GM10847 (cell line): ENCODE data around the gene CHRNB1.

Experiments
- POLR2A ChIP-seq: IDR thresholded peaks from 2 replicates; pipeline ENCODE4 v1.6.1; 2011; ENCODE audit not compliant: insufficient read length; ENCODE audit errors: extremely low read depth

Gene CHRNB1

DNA sequence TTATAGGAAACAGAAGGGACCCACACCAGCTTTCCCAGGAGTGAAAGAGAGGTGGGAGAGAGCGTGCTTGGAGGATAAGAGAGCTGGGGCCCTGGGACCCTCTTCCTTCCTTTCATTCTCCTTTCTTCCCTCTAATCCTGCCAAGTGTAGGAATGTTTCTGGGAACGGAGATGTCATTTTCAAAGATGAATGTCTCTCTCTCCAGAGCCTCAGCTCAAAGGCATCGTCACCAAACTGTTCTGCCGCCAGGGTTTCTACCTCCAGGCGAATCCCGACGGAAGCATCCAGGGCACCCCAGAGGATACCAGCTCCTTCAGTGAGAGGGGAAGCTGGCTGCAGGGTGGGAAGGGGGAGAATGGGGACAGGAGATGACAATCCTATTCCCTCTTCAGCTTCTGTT, 3.6 kb upstream of the CHRNB1 start:
- TF ChIP-seq POLR2A: no peak

DNA sequence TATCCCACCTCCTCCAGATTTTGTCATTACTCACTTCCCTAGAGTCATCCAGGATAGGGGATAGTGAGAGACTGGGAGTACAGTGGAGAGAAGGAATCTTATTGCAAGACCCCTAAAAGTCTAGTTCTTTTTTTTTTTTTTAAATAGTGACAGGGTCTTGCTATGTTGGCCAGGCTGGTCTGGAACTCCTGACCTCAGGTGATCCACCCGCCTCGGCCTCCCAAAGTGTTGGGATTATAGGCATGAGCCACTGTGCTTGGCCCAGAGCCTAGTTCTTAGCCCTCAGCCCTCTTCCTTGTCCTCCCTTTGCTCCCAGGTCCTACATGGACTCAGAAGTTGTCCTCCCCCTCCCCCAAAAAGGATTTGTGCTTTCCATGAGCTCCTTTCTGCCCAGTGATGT, 2.7 kb upstream of the CHRNB1 start:
- no peak for TF ChIP-seq POLR2A

DNA sequence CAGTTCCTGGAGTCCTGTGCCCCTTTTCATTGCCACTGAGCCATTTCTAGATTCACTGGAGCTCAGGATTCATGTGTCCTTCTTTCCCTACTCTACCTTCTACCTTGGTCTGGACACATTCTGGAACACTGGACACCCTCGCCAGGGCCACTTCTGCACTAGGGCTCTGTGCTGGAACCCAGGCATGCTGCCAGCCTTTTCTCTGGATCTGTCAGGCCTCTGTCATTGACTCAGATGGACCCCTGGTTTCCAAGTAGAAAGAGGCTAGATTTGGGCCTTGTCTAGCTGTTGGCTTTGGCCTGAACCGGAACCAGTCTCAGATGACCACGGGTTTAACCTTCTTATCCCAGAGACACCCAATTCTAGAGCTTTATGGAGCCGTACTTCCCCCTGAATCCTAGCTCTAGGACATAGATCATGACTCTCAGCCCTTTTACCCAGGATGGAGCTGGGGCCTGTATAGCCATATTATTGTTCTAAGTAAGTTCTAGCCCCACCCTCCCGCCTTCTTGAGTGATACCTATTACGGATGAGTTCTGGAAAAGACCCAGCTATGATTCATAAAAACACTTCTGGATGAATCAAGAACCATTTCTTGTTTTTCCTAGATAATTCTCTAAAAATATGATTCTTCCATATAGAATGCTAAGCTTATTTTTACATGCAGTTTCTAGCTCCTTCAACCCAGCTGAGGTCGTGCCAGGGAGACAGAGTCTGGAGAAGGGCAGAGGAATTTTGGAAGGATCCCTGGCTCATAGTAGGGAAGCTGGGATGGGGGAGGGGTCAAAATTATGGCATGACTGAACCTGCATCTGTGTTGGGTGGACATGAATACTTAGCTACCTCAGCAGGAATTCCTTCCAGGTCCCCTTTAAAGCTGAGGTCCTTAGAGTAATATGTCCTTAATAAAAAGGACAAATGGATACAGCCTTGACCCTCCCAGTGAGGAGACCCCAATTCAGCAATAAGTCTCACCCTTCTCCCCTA, 1.1 kb upstream of the CHRNB1 start:
- no peak for TF ChIP-seq POLR2A

DNA sequence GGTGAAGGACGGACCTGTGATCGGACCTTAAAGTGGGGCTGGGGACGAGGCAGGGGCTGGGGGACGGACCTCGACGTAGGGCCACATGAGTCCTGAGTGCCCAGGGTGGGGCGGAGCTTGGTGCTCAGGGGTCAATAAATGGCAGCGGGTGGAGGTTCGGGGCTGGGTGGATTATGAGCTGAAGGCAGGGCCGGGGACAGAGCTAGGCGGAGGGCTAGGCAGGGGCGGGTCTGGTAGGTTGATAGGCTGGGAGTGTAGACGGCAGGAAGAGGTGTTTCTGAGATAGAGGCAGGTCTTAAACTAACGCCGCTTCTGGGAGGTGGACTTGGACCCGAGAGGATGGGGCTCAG, 733 bp downstream of the CHRNB1 start:
- no peak for TF ChIP-seq POLR2A

DNA sequence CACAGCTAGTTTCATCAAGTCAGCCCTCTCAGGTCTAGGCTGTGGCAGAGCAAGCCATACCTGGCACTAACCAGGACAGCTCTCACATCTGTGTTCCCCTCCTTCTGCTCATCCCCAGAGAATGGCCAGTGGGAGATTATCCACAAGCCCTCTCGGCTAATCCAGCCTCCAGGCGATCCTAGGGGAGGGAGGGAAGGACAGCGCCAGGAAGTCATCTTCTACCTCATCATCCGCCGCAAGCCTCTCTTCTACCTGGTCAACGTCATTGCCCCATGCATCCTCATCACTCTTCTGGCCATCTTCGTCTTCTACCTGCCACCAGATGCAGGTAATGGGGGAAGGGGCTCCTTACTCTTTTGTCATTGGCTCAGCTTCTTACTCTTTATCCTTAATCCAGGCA, 3.6 kb downstream of the CHRNB1 start:
- TF ChIP-seq POLR2A: no peak

DNA sequence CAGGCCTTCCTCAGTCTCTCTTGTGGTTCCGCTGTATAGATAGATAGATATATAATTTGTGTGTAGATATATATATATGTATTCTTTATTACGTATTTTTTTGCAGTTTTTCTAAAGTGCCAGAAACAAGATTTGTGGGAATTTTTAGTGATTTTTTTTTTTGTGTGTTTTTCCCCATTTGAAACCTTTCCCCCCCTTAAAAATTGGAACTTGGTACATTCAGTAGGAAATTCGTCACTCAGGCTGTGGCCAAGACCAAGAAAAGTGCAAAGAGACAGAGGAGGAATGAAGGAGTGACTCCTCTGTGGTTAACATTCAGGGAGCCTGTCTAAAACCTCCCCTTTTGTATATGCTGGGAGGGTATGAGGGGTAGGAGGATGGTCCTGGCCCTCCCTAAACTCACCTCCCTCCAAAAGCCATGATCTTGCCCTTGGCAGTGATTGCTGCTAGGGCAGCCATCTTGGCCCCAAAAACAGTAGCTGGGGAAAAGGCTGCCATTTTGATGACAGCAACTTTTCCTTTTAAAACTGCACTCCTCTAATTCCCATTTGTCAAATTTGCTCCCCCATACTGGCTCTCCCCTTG, 15.2 kb downstream of the CHRNB1 start:
- TF ChIP-seq POLR2A: no peak

DNA sequence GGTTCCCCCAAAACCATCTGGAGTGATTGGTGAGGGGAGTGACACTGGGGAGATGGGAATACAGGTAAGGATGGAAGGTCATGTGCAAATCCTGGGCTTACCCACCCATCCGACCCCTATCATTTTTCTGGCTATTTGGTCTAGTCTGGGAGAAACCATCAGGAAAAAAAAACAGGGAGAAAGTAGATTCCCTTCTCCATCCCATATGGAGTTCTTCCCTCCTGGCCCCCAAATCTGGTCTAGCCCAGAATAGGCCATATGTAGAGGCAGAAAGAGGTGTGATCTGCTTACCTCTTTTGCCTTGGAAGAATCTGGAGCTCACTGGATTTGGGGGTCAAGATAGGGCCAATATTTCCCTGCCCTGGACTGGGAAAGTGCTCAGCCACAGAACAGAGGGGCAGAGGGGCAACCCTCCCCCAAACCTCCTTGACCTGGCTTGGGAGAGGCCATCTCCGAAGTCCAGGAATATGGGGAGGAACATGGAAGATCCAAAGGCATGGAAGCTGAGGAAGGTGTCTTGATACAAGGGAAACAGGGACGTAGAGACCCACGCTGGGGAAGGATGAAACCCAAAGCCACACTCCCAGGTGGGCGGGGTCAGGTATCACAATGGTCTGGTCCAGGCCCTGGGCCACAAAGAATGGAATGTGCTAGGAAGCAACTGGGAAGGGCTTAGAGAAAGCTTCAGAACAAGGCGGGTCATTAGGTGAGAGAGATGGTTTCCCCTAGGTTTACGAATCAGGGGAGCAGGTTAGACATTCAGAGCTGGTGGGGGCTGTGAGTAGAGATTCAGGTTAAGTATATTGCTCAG, 16.2 kb downstream of the CHRNB1 start:
- TF ChIP-seq POLR2A: no peak

DNA sequence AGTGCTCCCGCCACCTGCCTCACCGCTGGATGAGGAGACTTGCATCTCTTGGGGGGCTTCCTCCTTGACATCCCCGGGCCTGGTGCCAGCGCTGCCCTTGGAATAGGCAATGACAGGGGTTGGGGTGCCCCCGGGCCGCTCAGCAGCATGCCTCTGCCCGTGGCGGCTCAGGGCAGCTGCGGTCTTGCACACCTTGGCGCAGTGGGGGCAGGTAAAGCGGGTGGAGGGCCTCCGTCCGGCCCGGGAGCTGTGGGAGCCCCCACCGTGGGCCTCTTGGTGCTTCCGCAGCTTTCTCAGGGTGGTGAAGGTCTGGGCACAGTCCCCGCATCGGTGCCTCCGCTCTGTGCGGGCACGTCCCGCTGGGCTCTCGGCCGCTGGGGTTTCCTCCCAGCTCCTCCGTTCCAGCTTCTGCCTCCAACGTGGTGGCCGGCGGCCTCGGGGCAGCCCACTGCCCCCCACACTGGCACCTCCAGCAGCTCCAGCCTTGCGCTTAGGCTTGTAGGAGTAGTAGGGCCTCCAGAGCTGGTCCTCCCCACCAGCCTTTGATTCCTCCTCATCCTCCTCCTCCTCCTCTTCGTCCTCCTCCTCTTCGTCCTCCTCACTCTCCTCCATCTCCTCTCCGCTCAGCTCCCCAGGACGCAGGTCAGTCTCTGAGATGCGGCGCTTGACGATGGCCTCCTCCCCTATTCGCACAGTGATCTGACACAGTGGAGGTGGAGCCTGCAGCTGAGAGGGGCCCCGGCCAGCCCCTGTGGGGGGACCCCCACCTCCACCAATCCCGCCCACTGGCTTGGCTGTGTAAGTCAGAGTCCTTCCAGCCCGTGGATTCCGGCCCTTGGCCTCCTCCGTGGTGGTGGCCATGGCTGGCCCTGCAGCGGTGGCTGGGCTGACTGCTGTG, 17.9 kb downstream of the CHRNB1 start:
- no peak for TF ChIP-seq POLR2A

DNA sequence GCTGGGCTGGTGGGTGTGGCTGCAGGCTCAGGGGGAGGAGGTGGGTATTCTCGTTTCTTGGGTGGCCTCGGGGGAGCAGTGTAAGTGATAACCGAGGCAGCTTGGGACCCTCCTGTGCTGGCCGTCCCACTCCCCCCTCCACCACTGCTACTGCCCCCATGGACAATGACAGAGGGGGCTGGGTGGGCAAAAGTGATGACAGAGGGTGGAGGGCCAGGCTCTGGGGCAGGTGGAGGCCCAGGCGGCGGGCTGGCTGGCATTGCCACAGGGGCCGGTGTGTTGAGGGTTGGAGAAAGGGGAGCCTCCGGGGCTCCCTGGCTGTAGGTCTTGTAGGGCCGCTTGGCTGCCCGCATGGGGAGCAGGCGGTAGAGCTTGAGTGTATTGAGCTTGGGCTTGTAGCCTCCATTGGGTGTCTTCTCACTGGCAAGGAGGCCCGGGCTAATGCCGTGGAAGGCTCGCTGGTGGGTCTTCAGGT, 18.5 kb downstream of the CHRNB1 start:
- TF ChIP-seq POLR2A: no peak

DNA sequence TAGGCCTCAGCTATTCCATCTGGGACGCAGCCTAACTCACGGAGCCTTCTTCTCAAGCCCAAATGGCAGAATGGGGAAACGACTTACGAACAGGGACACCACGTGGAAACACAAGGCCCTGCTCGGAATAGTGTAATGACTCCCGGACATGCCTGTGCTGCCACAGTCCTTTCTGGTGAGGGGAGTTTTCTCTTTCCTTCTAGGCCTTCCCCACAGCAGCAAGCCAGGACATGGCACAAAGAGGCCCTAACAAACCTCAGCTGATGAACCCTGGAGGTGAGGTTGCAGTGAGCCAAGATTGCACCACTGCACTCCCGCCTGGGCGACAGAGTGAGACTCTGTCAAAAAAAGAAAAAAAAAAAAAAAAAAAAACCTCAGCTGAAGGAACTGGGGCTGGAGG, 19.2 kb downstream of the CHRNB1 start:
- TF ChIP-seq POLR2A: no peak

DNA sequence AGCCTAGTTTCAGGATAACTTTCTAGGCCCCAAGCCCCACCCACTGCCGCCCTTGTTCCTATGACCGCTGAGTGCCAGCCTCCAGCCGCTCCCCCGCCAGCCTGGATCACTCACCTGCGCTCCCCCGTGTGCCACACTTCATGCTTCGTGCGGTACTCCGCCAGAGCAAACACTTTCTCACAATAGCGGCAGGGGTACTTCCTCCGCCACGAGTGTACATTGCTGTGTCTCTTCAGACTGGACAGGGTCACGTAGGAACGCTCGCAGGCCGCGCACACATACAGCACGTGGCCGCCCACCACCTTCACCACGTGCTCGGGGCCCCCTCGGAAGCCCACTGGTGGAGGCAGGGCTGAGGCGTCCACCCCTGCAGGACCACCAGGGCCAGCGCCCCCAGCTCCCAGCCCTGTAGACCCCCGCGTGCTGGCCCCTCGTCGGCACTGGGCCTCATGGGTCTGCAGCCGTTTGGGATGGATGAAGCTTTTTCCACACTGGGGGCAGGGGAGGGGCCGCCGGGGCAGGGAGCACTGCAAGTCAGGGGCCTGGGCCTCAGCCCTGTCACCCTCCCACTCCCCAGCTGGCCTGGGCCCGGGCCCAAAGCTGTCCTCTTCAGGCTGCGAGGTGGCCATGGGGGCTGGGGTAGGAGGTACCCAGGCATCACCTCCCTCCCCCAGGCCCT, 20.9 kb downstream of the CHRNB1 start:
- no peak for TF ChIP-seq POLR2A

DNA sequence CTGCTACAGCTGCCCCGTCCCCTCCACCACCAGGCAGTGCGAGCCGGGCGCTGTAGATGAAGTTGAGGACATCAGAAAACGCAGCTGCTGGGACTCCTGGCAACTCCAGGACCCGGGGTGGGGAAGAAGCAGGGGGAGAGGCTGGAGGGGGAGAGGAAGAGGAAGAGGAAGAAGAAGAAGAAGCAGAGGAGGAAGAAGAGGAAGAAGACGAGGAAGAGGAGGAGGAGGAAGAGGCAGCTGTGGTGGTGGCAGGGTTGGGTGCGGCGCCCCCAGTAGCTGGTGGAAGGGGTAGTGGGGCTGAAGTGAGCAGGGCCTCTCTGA, 21.4 kb downstream of the CHRNB1 start:
- TF ChIP-seq POLR2A: no peak

DNA sequence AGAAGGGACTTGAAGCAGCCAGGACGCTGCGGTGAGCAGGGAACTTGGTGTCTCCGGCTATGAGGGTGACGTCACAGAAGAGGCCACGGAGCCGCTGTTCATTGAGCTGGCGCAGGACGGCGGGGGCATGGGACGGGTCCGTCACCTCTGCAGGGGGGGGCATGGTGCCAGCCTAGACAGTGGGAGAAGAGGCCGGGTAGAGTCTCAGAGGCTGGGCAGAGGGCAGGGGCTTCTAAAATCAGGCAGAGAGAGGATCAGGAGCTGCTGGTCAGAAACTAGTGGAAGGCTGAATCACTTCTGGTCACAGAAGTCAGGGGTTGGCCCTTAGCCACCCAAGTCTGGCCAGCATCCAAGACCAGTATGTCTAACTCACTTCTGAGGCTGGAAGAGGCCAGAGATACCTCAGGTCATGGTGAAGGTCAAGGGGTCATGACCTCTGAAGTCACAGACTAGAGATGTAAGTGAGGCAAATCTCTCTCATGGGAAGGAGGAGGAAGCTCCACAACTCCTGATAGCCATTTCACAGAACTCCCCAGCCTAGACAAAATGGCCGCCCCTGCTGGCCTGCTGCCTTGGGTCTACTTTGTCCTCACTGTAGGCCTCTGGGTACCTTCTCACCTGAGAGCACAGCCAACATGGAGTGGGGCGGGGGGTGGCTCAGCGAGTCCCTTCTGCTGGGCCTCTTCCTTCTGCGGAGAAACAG, 21.9 kb downstream of the CHRNB1 start:
- TF ChIP-seq POLR2A: no peak

DNA sequence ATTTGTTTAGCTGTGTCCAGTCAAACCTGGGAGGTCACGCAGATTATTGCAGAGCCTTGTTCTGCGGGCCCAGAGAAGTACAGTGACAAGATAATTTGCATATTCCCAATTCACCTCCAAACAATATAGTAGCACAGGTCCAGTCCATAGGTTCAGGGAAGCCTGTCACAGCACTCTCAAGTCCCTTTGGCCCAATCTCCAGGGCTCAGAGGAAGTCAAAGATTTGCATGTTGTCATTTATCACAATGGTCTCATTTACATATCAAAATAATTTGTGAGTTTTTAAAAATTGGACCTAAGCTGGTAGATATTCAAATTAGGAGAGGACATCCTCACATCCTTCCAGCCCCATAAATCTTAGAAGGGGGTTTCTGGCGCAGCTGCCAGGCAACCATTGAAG, 22.6 kb downstream of the CHRNB1 start:
- no peak for TF ChIP-seq POLR2A
